Measurements from ENCODE around the gene PPP1CA.

The PPP1CA gene

DNA sequence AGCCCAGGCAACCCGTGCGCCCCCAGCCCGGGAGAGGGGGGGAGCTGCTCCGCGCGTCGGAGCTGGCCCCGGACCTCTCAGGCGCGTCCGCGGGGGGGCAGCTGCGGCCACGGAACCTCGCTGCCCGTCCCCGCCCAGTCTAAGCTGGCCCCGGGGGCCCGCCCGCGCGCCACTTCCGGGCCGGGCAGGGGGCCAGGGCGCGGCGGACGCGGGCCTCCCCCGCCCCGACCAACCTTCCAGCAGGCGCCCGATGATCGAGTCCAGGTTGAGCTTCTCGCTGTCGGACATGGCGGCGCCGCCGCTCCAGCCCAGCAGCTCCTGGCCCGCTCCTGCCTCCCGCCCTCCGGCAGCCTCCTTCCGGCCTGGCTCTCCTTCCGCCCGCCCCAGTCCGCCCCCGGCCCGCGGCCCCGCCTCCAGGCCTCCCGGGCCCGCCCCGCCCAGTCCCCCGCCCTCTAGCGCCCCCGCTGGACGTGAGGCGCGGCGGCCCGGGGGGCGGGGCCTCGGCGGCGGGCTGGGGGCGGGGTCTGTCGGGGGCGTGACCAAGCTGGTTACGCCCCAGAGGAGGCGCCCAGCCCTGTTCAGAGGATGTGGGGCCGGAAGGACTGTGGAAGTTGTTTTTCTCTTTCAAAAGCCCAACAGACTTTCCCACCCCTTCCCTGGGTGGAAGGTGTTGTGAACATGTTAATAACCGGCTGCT is at the start of gene PPP1CA:
Gene PPP1CA (minus strand): TSS at position 364 of the 697 bp plus-strand sequence. CDS start 76 bp downstream, at position 288.
- DNase-seq (ENCODE audit: low spot score), result peak; percentile 100

- DNase-seq (ENCODE audit: low spot score), result no peak
Measured at GRCh38 chr11:67450796-67451657, 49.4 kb upstream of the PPP1CA start.

DNA sequence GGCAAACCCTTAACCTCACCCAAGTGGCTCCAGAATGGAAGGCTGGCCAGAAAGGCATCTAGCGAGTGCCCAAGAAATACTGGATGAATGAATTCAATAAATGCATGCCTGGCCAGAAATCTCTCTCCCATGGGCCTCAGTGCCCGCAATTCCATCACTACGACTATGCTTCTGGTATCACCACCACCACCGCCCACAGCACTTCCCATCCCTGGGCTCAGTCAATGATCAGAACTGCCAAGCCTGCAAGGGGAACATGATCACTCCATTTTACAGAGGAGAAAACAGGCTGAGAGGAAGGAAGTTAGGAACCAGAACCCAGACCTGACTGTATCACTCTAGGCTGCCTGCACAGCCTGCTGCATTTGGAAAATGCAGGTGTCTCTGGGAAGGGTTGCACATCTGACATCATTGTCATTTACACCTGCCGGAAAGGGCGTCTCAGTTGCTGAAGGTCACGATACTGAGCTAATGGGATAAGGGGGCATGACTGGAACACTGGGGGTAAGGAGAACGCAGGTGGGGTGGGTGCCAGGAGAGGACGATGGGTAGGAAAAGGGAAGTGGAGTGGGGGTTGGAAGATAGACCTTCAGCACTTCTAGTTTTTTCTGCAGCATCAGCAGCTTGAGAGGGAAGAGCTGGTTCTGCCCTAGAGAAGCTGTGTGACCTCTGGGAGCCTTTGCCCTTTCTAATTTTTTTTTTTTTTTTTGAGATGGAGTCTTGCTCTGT is 47.6 kb upstream of the PPP1CA start:
- DNase-seq (ENCODE audit: low spot score), result no peak

GRCh38 chr11:67448220-67448609 is 46.6 kb upstream of the PPP1CA start:
- DNase-seq (ENCODE audit: low spot score), result no peak

DNA sequence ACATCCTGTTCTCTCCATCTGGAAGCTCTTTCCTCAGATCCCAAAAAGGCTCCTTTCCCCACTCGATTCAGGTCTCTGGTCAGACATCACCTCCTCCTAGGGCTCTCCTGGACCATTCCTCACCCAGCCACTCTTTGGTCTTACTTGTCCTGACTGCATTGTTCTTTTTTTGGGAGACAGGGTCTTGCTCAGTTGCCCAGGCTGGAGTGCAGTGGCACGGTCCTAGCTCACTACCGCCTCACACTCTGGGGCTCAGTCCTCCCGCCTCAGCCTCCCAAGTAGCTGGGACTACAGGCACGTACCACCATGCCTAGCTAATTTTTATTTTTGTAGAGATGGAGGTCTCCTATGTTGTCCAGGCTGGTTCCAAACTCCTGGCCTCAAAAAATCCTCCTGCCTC is 43.9 kb upstream of the PPP1CA start:
- no peak for DNase-seq (ENCODE audit: low spot score)

GRCh38 chr11:67442504-67443404 is 41.1 kb upstream of the PPP1CA start:
- no peak for DNase-seq (ENCODE audit: low spot score)

GRCh38 chr11:67441731-67442351 is 40.2 kb upstream of the PPP1CA start:
- no peak for DNase-seq (ENCODE audit: low spot score)

GRCh38 chr11:67441098-67441563 is 39.5 kb upstream of the PPP1CA start:
- DNase-seq (ENCODE audit: low spot score), result no peak

GRCh38 chr11:67440229-67441097 is 38.8 kb upstream of the PPP1CA start:
- DNase-seq (ENCODE audit: low spot score), result no peak

DNA sequence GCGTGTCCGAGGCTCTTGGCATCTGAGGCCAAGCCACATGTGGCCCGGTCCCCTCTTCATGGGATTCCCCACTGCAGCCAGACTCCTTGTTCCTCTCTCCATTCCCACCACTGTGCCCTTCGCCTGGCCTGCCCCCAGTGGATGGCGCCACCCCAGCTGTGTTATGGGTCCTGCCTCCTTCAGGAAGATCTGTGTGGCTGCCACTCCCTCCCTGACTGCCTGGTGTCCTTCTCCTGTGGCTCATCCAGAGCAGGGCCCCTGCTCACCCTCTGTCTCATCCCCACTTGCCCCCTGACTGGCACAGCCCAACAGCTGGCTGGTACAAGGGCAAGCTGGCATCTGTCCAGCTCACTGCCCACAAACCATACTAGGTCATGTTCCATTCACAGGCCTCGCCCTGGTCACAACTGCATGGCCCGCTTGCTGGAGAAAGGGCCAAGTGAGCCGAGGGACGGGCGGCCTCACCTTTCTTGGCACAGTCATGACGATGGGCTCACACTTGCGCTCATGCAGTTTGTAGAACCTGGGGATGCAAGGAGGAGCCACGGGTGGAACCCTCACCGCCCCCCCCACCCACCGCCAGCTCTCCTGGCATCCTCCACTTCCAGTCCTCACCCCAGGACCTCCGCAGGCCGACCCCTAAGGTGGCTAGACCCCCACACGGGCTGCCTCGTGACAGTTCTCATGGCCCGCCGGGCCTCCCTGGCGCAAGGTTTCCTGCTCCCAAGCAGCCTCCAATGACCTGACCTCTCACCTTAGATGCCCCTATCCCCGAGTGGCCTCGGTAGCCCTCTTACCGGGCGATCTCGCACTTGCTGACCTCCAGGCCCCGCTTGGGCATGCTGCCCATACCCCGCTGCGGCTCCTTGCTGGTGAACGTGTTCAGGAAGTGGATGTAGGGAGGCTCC is 37.9 kb upstream of the PPP1CA start:
- peak; percentile 91 for DNase-seq (ENCODE audit: low spot score)

GRCh38 chr11:67438158-67438902 is 36.7 kb upstream of the PPP1CA start:
- no peak for DNase-seq (ENCODE audit: low spot score)

DNA sequence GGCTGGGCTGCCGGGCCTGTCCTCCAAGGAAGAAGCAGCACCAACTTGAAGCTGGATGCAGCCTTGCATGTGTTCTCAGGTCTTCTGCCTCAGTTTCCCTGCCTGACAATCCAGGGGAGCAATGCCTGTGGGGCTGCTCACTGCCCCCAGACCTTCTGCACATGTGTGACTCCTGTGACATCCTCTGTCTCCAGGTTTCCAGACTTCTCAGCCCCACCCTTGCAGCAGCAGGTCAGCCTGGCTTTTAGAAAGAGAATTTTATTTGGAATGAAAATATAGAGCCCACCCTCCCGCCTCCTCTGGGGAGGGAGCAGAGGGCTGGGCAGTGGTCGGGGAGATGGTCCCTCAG is 36.1 kb upstream of the PPP1CA start:
- no peak for DNase-seq (ENCODE audit: low spot score)

- DNase-seq (ENCODE audit: low spot score), result no peak
Measured at GRCh38 chr11:67437082-67437808, 35.6 kb upstream of the PPP1CA start, which contains the start of gene PTPRCAP. Gene PTPRCAP, minus strand, starts transcription at chr11:67437682. Its CDS starts 63 bp downstream, at chr11:67437619.

- DNase-seq (ENCODE audit: low spot score), result no peak
Measured at GRCh38 chr11:67436459-67437081, 34.9 kb upstream of the PPP1CA start.

GRCh38 chr11:67435727-67436458 is 34.2 kb upstream of the PPP1CA start:
- no peak for DNase-seq (ENCODE audit: low spot score)

GRCh38 chr11:67435031-67435726 is 33.5 kb upstream of the PPP1CA start:
- no peak for DNase-seq (ENCODE audit: low spot score)

Data from HuH-7 (cell line).